ENCODE measurements around the gene E2F2.
A peak's percentile ranks its signal among the peaks of the same experiment; 100 is the strongest.

Gene E2F2

GRCh38 chr1:23530747-23531561 is at the start of gene E2F2:
TSS of gene E2F2 (minus strand) at chr1:23531233. CDS start at chr1:23530793, 440 bp downstream.
- DNase-seq (ENCODE audit: low read depth), result peak; percentile 57

DNA sequence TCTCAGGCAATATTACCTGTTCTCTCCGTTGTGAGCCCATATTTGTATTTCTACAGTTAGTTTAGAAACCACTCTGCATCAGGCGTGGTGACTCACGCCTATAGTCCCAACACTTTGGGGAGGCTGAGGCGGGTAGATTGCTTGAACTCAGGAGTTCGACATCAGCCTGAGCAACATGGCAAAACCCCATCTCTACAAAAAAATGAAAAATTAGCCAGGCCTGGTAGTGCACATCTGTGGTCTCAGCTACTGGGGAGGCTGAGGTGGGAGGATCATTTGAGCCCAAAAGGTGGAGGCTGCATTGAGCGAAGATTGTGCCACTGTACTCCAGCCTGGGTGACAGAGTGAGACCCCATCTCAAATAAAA is 47.9 kb upstream of the E2F2 start:
- DNase-seq (ENCODE audit: low read depth), result no peak

GRCh38 chr1:23578311-23578996 is 47.4 kb upstream of the E2F2 start:
- no peak for DNase-seq (ENCODE audit: low read depth)

DNA sequence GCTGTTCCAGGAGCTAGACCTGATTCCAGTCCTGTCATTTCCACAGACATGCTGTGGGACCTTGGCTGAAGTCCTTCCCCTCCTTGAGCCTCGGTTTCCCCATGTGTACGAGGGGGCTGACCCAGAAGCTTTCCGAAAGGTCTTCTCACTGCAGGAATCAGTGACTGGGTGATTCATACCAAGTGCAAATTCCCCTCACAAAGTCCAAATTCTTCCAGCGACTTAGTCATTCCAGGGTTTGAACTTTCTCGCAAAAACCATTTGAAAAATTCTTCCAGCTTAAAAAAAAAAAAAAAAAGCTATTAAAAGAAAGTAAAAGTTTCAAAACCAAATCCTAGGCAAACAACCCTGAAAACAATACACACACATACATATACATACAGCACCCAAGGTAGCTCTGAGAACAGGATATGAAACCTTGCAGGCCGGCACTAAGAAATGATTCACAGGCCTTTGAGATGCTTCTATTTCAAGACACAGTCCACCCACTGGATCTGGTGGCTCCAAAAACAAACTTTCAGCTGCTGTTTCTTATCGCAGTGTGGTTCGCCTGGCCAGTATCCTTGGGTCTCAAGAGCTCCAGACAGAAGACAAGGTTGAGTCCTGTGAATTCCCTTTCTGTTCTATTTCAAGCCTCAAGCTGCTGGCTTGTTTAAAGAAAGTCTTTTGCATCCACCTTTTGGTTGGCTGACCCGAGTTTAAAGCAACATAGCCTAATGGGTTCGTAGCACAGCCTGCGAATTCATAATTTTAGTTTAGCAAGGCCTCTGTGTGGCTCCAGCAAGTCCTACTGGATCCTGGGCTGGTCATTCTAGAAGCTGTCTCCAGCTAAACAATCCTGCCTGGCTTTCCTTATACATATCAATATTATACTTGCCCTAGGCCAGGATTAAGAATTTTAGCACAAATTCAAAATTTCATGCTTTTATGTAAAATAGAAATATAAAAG is 46.3 kb upstream of the E2F2 start:
- peak; percentile 73 for DNase-seq (ENCODE audit: low read depth)

DNA sequence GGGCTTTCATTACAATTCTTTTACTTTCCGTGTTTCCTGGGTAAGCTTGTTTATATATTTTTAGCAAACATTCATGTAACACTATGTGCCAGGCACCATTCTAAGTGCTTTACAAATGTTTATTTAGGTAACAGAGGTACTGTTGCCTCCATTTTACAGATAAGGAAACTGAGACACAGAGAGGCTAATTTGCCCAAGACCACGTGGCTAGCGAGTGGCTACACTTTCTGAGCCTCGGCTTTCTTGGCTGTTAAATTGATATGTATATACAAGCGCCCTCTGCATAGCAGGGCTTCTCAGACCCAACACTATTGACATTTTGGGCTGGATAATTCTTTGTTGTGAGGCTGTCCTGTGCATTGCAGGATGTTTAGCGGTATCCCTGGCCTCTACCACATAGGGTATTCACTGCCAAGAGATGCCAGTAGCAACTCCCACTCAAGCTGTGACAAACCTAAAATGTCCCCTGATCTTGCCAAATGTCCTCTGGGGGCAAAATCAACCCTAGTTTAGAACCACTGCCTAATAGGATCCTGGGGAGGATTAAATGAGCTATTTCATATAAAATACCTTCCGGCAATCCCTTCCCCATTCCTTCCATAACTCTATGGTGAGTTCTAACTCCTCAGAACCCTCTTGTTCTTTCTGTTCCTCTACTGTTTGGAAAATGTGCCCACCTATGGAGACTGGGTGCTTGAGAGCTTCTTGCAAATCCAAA is 45.5 kb upstream of the E2F2 start:
- no peak for DNase-seq (ENCODE audit: low read depth)

DNA sequence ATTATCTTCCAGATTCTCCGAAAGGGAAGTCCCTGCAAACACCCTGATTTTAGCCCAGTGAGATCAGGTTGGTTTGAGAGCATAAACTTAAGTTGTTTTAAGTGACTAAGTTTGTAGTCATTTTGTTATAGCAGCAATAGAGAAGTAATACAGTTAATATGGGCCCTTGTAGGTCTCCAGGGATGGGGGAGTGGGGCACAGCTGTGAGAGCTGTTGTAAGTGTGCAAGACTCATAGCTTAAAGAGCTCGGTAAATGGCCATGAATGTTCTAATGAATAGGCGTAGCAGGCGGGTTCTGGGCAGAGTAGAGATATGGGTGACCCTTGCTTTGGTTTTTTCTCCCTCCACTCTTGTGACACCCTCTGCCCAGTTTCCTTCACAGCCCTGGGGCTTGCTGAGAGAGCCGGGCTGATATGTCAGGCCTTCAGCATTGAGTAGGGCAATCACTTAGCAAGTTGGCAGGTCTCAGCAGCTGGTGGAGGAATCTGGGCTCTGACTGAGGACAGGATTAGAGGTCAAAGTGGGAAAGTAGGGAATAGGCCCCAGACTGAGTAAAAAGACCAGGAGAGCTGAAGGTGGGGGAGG is 44.3 kb upstream of the E2F2 start:
- DNase-seq (ENCODE audit: low read depth), result no peak

DNA sequence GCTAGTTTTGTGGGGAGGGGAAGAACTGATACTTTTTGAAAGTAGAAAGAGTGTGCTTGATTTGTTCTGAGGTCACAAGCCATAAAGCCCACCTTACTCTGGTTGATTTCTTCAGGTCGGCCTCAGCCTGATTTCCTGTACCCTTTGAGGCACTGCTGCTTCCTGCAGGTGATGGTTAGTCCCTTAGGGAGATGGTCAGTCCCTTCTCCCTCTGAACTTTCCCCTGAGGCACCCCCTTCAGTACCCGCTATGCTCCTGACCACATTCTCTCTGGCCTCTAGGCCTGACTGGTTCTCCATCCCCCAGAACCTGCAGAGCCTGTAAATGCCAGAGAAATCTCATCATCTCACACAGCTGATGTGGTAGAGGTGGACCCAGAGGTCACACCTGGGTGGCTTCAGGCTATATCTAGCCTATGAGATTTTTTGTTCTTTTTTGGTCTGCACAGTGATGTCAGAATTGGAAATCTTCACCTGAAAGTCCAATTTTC is 43.3 kb upstream of the E2F2 start:
- no peak for DNase-seq (ENCODE audit: low read depth)

- no peak for DNase-seq (ENCODE audit: low read depth)
Measured at GRCh38 chr1:23573574-23574182, 42.6 kb upstream of the E2F2 start.

GRCh38 chr1:23571465-23571864 is 40.4 kb upstream of the E2F2 start:
- DNase-seq (ENCODE audit: low read depth), result no peak

DNA sequence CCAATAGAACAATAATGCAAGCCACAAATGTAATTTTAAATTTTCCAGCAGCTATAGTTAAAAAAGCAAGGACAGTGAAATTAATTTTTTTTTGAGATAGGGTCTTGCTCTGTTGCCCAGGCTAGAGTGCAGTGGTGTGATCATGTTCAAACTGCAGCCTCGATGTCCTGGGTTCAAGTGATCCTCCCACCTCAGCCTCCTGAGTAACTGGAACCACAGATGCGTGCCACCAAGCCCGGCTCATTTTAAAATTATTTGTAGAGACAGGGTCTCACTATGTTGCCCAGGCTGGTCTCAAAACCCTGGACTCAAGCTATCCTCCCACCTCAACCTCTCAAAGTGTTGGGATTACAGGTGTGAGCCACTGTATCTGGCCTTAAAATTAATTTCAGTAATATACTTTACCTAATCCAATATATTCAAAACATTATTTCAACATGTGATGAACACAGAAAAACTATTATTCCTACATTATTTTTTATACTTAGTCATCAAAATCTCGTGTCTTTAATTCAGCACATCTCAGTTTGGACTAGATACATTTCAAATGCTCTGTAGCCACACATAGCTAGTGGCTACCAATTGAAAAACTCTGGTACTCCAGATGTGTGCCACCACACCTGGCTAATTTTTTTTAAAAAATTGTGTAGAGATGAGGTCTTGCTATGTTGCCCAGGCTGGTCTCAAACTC is 39.1 kb upstream of the E2F2 start:
- DNase-seq (ENCODE audit: low read depth), result no peak

DNA sequence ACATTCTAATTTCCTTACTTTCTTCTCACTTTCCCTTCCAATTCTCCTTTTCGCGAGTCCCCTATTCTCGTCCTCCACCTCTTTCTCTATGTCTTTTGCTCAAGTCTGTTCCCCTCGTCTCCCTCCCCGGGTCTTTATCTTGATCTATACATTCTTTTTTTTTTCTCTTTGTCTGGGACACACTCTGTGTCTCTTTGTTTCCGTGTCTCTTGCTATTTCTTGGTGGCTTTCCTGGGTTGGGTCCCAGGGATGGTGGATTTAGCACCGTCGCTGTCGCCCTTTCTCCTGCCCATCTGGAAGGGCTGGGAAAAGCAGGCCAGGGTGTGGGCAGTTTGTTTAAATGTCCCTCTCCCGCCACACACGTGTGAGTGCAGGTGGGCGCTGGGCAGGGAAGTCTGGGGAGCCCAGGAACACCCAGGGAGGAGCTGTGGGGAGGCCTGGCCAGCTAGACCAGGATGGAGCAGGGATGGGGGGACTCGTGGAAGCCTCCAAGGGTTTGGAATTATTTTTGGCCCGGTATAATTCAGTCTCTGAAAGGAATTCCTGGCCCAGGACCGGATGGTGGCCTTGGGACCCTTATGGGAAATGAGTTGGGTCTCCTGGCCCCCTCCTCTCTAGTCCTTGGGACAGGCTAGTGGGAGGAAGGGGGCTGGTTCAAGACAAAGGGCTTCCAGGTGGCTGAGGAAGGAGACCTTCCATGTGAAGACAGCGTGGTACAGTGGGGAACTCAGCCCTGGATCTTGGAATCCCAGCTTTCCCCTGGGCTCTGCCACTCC is 37.8 kb upstream of the E2F2 start:
- DNase-seq (ENCODE audit: low read depth), result no peak

GRCh38 chr1:23567996-23568607 is 37.1 kb upstream of the E2F2 start:
- DNase-seq (ENCODE audit: low read depth), result no peak

- DNase-seq (ENCODE audit: low read depth), result no peak
Measured at GRCh38 chr1:23567629-23567995, 36.6 kb upstream of the E2F2 start.

GRCh38 chr1:23566304-23566703 is 35.3 kb upstream of the E2F2 start:
- DNase-seq (ENCODE audit: low read depth), result no peak

GRCh38 chr1:23565776-23566175 is 34.7 kb upstream of the E2F2 start:
- DNase-seq (ENCODE audit: low read depth), result no peak

GRCh38 chr1:23564529-23565122 is 33.6 kb upstream of the E2F2 start:
- DNase-seq (ENCODE audit: low read depth), result no peak

GRCh38 chr1:23563755-23564374 is 32.8 kb upstream of the E2F2 start:
- no peak for DNase-seq (ENCODE audit: low read depth)

- DNase-seq (ENCODE audit: low read depth), result no peak
Measured at GRCh38 chr1:23563003-23563402, 32.0 kb upstream of the E2F2 start.
